Measurements from ENCODE around the gene ZDHHC14. TPM values are rescaled to one million over a fixed set of nuclear protein-coding genes. Genes with fewer than 3 reads are reported as not detected.
A peak's percentile ranks its signal among the peaks of the same experiment; 100 is the strongest.

ZDHHC14 gene
- total RNA-seq, 4 donors from 2014 or later: 7.3 to 14.4 (median 8.1) TPM

DNA sequence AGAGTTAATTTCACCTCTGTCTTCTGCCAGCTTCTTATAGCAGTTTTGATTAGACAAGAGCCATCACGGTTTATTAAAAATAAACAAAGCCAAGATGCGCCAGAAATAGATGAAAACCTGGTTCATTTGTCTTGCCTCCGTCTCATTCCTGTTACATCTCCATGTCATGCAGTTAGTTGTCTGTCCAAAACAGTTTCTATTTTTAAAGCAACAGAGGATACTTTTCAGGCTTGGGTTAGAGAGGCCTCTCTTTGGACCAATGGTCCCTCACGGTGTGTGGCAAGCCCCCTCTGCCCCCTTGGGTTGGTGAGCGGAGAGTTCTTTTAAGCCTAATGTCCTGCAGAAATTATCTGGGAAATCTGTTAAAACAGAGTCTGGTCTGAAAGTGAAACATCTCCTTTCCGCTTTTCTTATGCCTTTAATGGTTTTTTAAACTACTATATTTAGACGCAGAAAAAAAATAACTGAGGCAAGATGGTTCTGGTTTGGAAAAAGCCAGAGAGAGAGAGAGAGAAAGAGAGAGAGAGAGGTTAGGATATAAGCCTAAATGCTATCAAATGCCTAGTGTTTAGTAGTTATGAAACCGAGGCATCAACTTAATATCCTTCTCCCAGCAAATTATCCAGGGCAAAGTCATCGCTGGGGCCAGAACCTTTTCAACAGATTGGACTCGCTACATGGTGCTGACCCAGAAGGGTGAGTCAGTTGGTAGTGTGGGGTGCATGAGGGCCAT, 64.5 kb downstream of the ZDHHC14 start:
- Histone ChIP-seq H3K4me1 (peaks cover 0 to 10% (median 0%) of the 10 kb centered on the region in 3 donors), H3K27ac (peak overlapping the region in 1 of 4 donors; percentile 29), H3K9me3 (no peaks in the 10 kb centered on the region), H3K4me3 (peak overlapping the region in 1 of 2 donors; percentile 2), H3K27me3 (no peaks in the 10 kb centered on the region), H3K36me3 (no peaks in the 10 kb centered on the region)
- no peak for ATAC-seq
- WGBS, 2 donors (ENCODE audit: low coverage in 1 of 2): 39 to 50% methylated on average over 10 of the region's 10 CpGs
- TF ChIP-seq POLR2AphosphoS5 (IDR thresholded peaks at IDR 0.05) (no peak), EP300 (IDR thresholded peaks at IDR 0.05) (no peak), POLR2A (IDR thresholded peaks at IDR 0.05) (no peak)
- TF ChIP-seq, protein P1, sequence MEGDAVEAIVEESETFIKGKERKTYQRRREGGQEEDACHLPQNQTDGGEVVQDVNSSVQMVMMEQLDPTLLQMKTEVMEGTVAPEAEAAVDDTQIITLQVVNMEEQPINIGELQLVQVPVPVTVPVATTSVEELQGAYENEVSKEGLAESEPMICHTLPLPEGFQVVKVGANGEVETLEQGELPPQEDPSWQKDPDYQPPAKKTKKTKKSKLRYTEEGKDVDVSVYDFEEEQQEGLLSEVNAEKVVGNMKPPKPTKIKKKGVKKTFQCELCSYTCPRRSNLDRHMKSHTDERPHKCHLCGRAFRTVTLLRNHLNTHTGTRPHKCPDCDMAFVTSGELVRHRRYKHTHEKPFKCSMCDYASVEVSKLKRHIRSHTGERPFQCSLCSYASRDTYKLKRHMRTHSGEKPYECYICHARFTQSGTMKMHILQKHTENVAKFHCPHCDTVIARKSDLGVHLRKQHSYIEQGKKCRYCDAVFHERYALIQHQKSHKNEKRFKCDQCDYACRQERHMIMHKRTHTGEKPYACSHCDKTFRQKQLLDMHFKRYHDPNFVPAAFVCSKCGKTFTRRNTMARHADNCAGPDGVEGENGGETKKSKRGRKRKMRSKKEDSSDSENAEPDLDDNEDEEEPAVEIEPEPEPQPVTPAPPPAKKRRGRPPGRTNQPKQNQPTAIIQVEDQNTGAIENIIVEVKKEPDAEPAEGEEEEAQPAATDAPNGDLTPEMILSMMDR (IDR thresholded peaks at IDR 0.05): no peak

DNA sequence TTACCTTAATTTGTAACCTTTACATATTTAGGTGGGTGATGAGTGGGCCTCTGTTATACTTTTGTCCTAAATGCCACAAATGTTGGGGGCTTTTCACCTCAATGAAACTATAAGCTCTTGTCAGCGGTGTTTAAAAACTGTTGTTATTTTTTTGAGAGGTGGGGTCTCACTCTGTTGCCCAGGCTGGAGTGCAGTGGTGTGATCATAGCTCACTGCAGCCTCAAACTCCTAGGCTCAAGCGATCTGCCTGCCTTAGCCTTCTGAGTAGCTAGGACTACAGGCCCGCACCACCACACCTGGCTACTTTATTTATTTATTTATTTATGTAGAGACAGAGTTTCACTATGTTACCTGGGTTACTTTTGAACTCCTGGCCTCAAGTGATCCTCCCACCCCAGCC, 66.7 kb downstream of the ZDHHC14 start:
- 88 to 100% methylated on average over 1 to 3 of the region's 3 CpGs for WGBS, 2 donors (ENCODE audit: low coverage in 1 of 2)
- no peaks in the 10 kb centered on the region for H3K27me3 ChIP-seq
- H3K36me3 ChIP-seq: no peaks in the 10 kb centered on the region
- no peak for ATAC-seq
- H3K9me3 ChIP-seq: no peaks in the 10 kb centered on the region
- H3K4me3 ChIP-seq: no peak overlapping the region
- H3K4me1 ChIP-seq: peaks cover 0 to 10% (median 0%) of the 10 kb centered on the region in 3 donors
- no peak overlapping the region for H3K27ac ChIP-seq
- no peak for TF ChIP-seq POLR2A (IDR thresholded peaks at IDR 0.05)
- TF ChIP-seq, protein P1 (IDR thresholded peaks at IDR 0.05): no peak
- no peak for TF ChIP-seq EP300 (IDR thresholded peaks at IDR 0.05)
- no peak for TF ChIP-seq POLR2AphosphoS5 (IDR thresholded peaks at IDR 0.05)

DNA sequence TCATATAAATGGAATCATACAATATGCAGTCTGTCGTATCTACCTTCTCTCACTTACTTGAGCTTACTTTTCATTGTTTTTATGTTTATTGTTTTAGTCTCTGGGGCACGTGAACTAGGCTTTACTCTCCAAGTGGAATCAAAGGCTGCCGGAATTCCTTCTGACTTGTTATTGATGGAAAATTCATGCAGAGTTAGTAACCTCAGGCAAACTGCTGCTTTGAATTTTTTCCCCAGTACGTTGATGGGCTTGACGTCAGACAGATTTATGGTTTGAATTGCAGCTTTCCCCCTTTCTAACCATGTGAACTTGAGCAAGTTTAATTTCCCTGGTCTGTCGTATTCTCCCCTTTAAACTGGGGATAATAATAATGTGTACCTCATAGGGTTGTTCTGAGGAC, 68.6 kb downstream of the ZDHHC14 start:
- TF ChIP-seq, protein P1 (IDR thresholded peaks at IDR 0.05): no peak
- no peak for TF ChIP-seq EP300 (IDR thresholded peaks at IDR 0.05)
- no peak for TF ChIP-seq POLR2AphosphoS5 (IDR thresholded peaks at IDR 0.05)
- TF ChIP-seq POLR2A (IDR thresholded peaks at IDR 0.05): no peak
- ATAC-seq: no peak
- 50 to 64% methylated on average over 6 of the region's 6 CpGs for WGBS, 2 donors (ENCODE audit: low coverage in 1 of 2)
- no peaks in the 10 kb centered on the region for H3K9me3 ChIP-seq
- H3K4me1 ChIP-seq: peaks cover 0 to 10% (median 0%) of the 10 kb centered on the region in 3 donors
- H3K4me3 ChIP-seq: no peak overlapping the region
- no peak overlapping the region for H3K27ac ChIP-seq
- no peaks in the 10 kb centered on the region for H3K27me3 ChIP-seq
- no peaks in the 10 kb centered on the region for H3K36me3 ChIP-seq

DNA sequence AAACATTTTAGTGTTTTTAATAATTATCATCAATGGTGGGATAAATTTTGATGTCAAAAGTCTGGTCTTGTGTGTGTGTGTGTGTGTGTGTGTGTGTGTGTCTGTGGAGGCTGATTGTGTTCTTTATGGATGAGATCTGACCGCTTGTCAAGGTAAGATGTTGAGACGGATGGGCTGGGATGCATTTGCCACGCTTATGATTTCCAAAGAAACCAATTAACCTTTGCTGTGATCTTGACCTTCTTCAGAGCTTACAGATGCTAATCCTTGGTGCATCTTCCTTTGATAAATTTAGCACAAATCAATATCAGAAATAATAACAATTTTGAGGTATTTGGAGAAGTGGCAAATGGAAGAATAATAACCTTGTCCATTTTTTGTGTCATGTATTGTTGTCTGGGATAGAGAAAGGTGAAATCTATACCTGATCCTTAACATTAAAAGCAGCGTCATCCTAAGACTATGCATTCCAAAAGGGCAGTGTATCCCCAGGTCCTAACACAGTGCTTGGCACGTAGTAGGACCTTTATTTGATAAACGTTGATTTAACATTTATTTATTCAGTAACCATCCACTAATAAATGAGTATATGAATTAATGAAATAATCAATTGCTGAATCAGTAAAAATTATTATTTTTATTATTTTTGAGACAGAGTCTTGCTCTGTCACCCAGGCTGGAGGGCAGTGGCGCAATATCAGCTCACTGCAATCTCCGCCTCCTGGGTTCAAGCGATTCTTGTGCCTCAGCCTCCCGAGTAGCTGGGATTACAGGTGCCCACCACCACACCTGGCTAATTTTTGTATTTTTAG, 70.1 kb downstream of the ZDHHC14 start:
- H3K9me3 ChIP-seq: no peaks in the 10 kb centered on the region
- H3K27me3 ChIP-seq: no peaks in the 10 kb centered on the region
- no peak overlapping the region for H3K27ac ChIP-seq
- no peaks in the 10 kb centered on the region for H3K36me3 ChIP-seq
- WGBS, 2 donors (ENCODE audit: low coverage in 1 of 2): 80 to 95% methylated on average over 6 to 9 of the region's 10 CpGs
- no peaks in the 10 kb centered on the region for H3K4me1 ChIP-seq
- ATAC-seq: no peak
- no peak overlapping the region for H3K4me3 ChIP-seq
- TF ChIP-seq POLR2AphosphoS5 (IDR thresholded peaks at IDR 0.05): no peak
- TF ChIP-seq, protein P1 (IDR thresholded peaks at IDR 0.05): no peak
- no peak for TF ChIP-seq EP300 (IDR thresholded peaks at IDR 0.05)
- no peak for TF ChIP-seq POLR2A (IDR thresholded peaks at IDR 0.05)
